Measurements from ENCODE around the gene ERCC5.

DNA sequence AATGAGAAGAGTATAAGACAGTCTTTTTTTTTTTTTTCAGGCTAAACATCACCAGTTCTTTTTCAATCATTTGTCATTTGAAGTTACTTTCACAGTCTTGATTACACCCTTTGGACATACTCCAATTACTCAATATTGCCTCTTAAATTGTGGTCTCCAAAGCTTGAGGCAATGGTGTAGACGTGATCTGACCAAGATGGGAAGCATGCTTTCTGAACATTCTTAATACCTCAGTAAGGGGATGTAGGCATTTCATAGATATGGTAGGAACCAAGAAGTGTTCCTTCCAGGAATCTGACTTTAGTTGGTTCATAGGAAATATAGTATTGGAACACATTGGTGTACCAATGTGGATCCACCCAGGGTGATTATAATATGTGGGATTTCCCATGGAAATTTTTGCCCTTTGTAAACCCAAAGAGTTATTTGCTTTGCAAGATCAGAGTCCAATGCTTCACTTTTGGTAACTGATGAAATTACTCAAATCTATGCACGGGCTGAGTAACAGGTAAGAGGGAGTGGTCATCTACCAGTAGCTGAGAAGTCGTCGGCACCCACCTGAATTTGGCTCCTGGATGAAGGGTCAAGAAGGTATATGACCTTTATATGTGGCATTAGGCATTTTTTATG lies 62.2 kb downstream of the ERCC5 start:
- TF ChIP-seq GTF2B (IDR thresholded peaks at IDR 0.05; ENCODE audit: extremely low read depth, insufficient read length) (no peak), STAG1 (CRISPR knock-in tag; IDR thresholded peaks at IDR 0.05; ENCODE audit: borderline replicate concordance) (no peak)

Measured in K562 (cell line).